ENCODE measurements around the gene TNFAIP8L3.

DNA sequence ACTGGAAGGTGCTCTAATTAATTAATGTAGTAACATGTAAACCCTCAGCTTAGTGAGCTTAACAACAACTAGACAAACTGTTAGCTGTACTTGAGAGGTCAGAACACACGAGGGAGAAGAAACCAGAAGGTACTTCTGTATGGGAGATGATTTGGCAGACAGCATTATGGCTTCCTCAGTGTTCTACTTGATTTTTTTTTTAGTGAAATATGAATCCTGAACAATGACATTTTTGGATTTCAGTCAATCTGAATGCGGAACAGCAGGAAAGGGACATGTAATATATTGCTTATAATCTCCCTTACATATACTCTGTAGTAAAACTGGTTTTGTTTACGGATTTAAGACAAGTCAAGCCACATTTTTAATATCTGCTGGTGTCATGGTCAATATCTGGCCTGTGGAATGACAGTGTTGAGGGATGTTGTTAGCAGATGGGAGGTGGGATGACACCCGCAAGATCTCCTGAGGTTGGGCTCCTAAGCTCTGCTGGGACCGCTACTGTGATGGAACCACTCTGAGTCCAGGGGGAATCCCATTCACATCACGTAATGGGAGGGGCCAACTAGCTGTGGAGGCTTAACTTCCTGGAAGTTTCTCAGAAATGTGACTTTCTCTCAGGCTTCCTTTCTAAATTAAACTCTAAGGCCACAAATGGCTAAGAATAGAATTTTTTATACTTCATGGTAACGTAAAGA lies 18.7 kb downstream of the TNFAIP8L3 start:
- TF ChIP-seq, protein P1, sequence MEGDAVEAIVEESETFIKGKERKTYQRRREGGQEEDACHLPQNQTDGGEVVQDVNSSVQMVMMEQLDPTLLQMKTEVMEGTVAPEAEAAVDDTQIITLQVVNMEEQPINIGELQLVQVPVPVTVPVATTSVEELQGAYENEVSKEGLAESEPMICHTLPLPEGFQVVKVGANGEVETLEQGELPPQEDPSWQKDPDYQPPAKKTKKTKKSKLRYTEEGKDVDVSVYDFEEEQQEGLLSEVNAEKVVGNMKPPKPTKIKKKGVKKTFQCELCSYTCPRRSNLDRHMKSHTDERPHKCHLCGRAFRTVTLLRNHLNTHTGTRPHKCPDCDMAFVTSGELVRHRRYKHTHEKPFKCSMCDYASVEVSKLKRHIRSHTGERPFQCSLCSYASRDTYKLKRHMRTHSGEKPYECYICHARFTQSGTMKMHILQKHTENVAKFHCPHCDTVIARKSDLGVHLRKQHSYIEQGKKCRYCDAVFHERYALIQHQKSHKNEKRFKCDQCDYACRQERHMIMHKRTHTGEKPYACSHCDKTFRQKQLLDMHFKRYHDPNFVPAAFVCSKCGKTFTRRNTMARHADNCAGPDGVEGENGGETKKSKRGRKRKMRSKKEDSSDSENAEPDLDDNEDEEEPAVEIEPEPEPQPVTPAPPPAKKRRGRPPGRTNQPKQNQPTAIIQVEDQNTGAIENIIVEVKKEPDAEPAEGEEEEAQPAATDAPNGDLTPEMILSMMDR (conservative IDR thresholded peaks at IDR 0.05): no peak
- no peak for TF ChIP-seq EZH2 (IDR thresholded peaks at IDR 0.05; ENCODE audit: low read depth)
